HG03342 (cell line): ENCODE results near the gene ERMN.
"Not testable (repeated sequence)": the region's sequence is repeated elsewhere in the genome, so short reads cannot be mapped to it uniquely, and the experiment has no call there.

Experiments
- ATAC-seq: cut with Tn5 transposase; IDR thresholded peaks from one replicate; pipeline ENCODE4 v1.9.1; 2021; ENCODE audit warnings: mild to moderate bottlenecking, moderate library complexity; ENCODE audit not compliant: unreplicated experiment

ERMN gene

GRCh38 chr2:157301307-157301706 is 24.3 kb downstream of the ERMN start:
- no peak for ATAC-seq

DNA sequence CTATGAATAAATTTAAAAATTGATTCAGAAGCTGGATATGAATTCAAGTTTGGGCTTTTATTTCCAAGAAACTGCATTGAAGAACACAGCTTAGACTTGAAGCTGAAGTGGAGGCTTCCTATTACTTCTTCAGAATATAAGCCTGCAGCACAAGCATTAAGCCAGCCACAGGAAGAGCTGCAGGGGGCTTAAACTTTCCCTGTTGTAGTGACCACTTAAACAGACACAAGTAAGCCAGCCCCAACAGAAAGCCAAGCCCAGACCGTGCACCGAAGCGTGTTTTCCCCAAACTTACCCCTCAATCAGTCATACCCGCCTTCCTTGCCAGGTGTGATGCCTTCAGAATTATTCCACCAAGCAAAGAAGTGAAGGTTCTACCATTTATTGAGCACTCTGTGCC is 28.7 kb downstream of the ERMN start:
- ATAC-seq = no peak

- ATAC-seq = no peak
These were observed 29.1 kb downstream of the ERMN start for GRCh38 chr2:157296490-157296889.

GRCh38 chr2:157292853-157293252 is 32.8 kb downstream of the ERMN start:
- no peak for ATAC-seq

DNA sequence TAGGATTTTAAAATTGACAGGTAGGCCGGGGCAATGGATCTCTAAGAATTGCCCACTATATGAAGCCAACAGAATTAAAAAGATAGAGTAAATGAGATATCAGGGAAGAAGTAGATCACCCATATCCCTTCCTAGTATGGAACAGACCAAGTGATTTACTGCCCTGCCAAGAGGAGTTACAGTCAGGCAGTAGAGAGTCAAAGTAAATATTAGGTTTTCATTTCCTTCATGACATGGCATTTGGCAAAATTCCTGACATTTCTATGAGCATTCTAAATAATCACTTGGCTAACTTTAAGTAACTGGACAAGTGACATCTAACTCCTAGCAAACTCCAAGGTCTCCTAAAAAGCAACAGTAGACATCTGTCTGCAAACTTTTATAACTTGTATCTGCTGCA is 34.6 kb downstream of the ERMN start:
- no peak for ATAC-seq

DNA sequence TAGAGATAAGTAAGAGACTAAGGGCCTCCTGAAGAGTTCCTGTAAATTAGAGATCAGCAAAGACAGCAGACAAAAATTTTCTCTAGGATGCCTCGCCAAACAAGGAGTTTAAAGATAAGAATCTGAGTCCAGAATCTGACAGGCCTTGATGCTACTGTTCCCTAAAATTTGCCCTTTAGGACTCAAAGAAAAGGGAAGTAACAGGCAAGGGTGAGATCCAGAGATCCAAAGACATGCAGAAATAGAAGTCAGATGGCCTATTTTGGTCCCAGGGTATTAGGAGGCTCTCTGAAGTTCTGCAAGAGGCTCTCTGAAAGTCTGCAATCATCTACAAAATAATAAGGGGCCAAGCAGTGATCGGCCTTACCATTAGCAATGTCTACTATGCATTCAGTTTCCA is 35.1 kb downstream of the ERMN start:
- ATAC-seq = no peak

GRCh38 chr2:157287160-157287559 is 38.5 kb downstream of the ERMN start:
- no peak for ATAC-seq

DNA sequence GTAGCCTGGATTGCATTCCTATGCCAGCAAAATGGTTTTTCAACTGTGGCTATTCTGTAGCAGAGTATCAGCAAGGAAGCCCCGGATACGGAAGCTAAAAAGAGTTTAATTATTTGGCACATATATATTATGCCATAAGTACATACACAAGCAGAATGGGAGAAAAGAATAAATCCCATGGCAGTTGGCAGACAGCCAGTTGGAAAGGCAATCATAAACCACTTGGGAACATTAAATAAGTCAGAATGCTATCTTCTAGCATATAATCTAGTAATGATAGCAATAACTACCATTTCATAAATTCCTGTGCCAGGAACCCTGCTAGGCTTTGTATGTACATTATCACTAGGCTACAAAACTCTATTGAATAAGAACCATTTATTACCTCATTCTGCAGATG is 42.2 kb downstream of the ERMN start:
- ATAC-seq = no peak

GRCh38 chr2:157281316-157281715 is 44.3 kb downstream of the ERMN start:
- no peak for ATAC-seq

- not testable (repeated sequence) for ATAC-seq
These were observed 46.3 kb downstream of the ERMN start for GRCh38 chr2:157279311-157279710.

- ATAC-seq = no peak
These were observed 53.9 kb downstream of the ERMN start for GRCh38 chr2:157271590-157272203.

DNA sequence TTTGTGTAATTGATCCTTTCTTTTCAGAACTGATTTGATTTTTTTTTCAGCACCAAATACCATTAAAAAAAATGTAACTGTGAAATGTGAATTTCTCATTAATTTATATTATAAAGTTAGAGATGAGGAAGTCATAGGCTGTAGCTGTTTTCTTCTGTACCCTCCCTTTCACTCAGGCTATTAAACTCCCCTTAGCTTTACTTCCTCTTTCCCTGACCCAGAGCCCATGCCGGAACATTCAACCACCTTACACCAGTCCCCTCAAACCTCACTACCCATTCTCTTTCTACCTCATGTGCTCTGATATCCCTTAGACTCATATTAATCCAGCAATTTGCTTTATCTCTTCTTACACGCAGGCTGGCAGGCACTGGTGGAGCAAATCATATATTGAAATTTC is 55.7 kb downstream of the ERMN start:
- no peak for ATAC-seq

- no peak for ATAC-seq
These were observed 56.6 kb downstream of the ERMN start for GRCh38 chr2:157269060-157269459.
